Subcutaneous adipose tissue (tissue), 4 donors: ENCODE results near the gene TMEM192. TPM values are rescaled to one million over a fixed set of nuclear protein-coding genes. Genes with fewer than 3 reads are reported as not detected.

ENCODE experiments used
- CTCF ChIP-seq: fragments of 450-650 bp; IDR thresholded peaks from one replicate; pipeline ENCODE4 v1.5.1; 2016; ENCODE audit warnings: low read depth, mild to moderate bottlenecking, control low read depth, antibody characterized with exemption, moderate library complexity
- total RNA-seq, 4 donors: library from RNA; depleted of rRNA; stranded (reverse); fragments of >200 nt; gene quantifications; one replicate each; pipeline ENCODE4 v1.1.0, GENCODE V29; 2016

TMEM192 gene
- total RNA-seq, 4 donors from 2014 or later = 22.2 to 30.8 (median 25.9) TPM

- no peak for TF ChIP-seq CTCF
Observed at GRCh38 chr4:165059386-165059785, 53.3 kb downstream of the TMEM192 start.

DNA sequence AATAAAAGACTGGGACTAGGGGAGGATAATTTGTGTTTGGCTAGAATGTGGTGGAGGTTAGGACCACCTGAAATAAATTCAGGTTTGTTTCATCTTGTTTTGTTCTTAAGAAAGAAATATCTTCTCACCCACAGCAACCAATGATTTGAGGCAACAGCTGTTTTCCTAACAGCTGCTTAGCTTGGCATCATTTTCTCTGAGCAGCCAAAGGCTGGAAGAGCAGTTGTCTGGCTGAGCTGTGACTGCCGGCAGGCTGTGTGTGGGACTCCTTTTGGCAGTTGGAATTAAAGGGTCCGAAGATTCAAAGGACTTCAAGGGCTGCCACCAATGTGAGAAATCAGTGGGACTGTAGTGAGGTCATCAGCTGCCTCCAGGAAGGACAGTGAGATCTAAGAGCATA, 54.0 kb downstream of the TMEM192 start:
- TF ChIP-seq CTCF = no peak

DNA sequence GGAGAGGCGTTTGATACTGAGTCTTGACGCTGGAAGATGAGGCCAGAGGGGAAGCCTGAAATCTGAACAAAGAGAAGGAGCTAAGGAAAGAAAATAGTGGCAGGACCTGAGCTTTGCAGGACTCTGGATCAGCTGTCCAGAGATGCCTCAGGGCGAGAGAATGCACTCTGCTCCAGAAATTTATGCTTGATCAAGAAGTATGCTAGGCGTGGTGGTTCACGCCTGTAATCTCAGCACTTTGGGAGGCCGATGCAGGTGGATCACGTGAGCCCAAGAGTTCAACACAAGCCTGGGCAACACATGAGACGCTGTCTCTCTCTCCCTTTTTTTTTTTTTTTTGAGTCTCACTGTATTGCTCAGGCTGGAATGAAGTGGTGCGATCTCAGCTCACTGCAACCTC, 57.1 kb downstream of the TMEM192 start:
- no peak for TF ChIP-seq CTCF

DNA sequence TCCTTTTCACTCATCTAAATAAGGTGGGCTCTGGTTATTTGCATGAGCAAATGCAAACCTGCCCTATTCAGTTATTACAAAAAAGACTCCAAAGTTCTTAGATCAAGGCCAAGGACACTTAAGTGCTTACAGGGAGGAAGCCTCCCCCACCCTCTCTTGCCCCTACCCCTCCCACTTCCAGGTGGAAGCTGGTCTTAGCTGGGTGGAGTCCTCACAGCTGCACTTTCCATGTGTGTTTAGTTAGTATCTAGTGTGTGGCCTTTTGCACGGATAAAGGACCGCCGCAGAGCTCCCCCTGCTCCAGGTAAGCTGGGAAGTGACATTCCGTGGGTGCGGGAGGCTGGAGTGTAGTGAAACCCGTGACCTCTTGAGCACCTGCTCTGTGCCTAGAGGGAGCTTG, 59.0 kb downstream of the TMEM192 start, which contains the start of gene TRIM75:
Gene TRIM75, plus strand, starts transcription at position 222 of the 400 bp plus-strand sequence. CDS start 5,282 bp downstream, outside the sequence.
- no peak for TF ChIP-seq CTCF

DNA sequence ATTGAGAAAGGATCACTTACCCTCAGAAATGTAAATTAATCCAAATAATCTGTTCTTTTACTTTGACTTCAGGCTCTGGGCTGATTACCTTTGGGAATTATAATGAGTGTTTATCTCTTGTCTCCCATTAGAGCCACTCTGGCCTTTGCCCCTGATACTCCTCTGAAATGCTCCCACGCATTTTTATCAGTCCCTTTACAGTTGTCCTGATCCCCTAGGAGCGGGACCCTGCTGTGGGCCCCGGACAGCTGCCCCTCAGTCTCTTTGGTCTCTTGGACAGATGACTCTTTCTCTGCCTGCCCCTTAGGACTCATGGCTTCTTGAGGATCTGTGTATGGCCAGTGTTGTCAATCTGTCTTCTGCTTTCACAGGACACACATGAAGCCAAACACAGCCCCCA, 60.0 kb downstream of the TMEM192 start:
- no peak for TF ChIP-seq CTCF

- no peak for TF ChIP-seq CTCF
Observed at GRCh38 chr4:165048170-165048569, 64.5 kb downstream of the TMEM192 start.

- TF ChIP-seq CTCF = no peak
Observed at GRCh38 chr4:165031436-165032211, 81.0 kb downstream of the TMEM192 start, which contains the start of gene TRIM60. Gene TRIM60, plus strand, starts transcription at chr4:165031999. Its CDS starts 8,074 bp downstream, at chr4:165040073.
